HG03280 (cell line): Measurements from ENCODE around the gene ZNF317.

Source experiments
- ATAC-seq: cut with Tn5 transposase; IDR thresholded peaks from one replicate; pipeline ENCODE4 v1.9.1; 2021; ENCODE audit warnings: mild to moderate bottlenecking, moderate library complexity; ENCODE audit not compliant: unreplicated experiment

ZNF317 gene

GRCh38 chr19:9140159-9140874 lies at the start of gene ZNF317:
ZNF317 (plus strand) TSS chr19:9140397; CDS start chr19:9156017, 15,620 bp downstream.
- ATAC-seq = peak; percentile 97

- no peak for ATAC-seq
Measured at GRCh38 chr19:9107375-9107774, 32.8 kb upstream of the ZNF317 start, which contains the start of gene OR7G2. OR7G2 (minus strand) TSS chr19:9107475; CDS start chr19:9103243, 4,232 bp downstream.

- no peak for ATAC-seq
Measured at GRCh38 chr19:9109959-9110358, 30.2 kb upstream of the ZNF317 start.

GRCh38 chr19:9115307-9115813 lies 24.8 kb upstream of the ZNF317 start, which contains the start of gene OR7G1:
OR7G1 (minus strand) TSS chr19:9115763; CDS start chr19:9115763, 0 bp downstream.
- no peak for ATAC-seq

GRCh38 chr19:9116547-9116946 lies 23.6 kb upstream of the ZNF317 start:
- ATAC-seq = no peak

GRCh38 chr19:9126900-9127405 lies 13.2 kb upstream of the ZNF317 start, which contains the start of gene OR7G3:
OR7G3 (minus strand) TSS chr19:9126950; CDS start chr19:9126950, 0 bp downstream.
- ATAC-seq = no peak

GRCh38 chr19:9128171-9128570 lies 12.0 kb upstream of the ZNF317 start:
- no peak for ATAC-seq

GRCh38 chr19:9130965-9131364 lies 9.2 kb upstream of the ZNF317 start:
- no peak for ATAC-seq

GRCh38 chr19:9132422-9132821 lies 7.8 kb upstream of the ZNF317 start:
- ATAC-seq = no peak

GRCh38 chr19:9139609-9140158 lies 513 bp upstream of the ZNF317 start:
- ATAC-seq = peak; percentile 20

- ATAC-seq = no peak
Measured at GRCh38 chr19:9144920-9145319, 4.7 kb downstream of the ZNF317 start.

- no peak for ATAC-seq
Measured at GRCh38 chr19:9146882-9147281, 6.7 kb downstream of the ZNF317 start.

- no peak for ATAC-seq
Measured at GRCh38 chr19:9148697-9149096, 8.5 kb downstream of the ZNF317 start.

- no peak for ATAC-seq
Measured at GRCh38 chr19:9149997-9150396, 9.8 kb downstream of the ZNF317 start.

GRCh38 chr19:9150650-9151049 lies 10.5 kb downstream of the ZNF317 start:
- ATAC-seq = no peak

GRCh38 chr19:9151367-9151766 lies 11.2 kb downstream of the ZNF317 start:
- no peak for ATAC-seq

GRCh38 chr19:9155591-9155990 lies 15.4 kb downstream of the ZNF317 start:
- no peak for ATAC-seq

- ATAC-seq = no peak
Measured at GRCh38 chr19:9156304-9156703, 16.1 kb downstream of the ZNF317 start.

GRCh38 chr19:9159891-9160290 lies 19.7 kb downstream of the ZNF317 start:
- ATAC-seq = no peak

- no peak for ATAC-seq
Measured at GRCh38 chr19:9161427-9161826, 21.2 kb downstream of the ZNF317 start.

- no peak for ATAC-seq
Measured at GRCh38 chr19:9165261-9165660, 25.1 kb downstream of the ZNF317 start.

- no peak for ATAC-seq
Measured at GRCh38 chr19:9166846-9167245, 26.6 kb downstream of the ZNF317 start.
